H9 (cell line): ENCODE measurements around the gene HAPLN1. TPM values are rescaled to one million over a fixed set of nuclear protein-coding genes. Genes with fewer than 3 reads are reported as not detected.

Experiments
- DNase-seq: peaks from one replicate; pipeline ENCODE4 v3.0.0-alpha.2; 2017
- H2AFZ ChIP-seq: one replicate; pipeline ENCODE4 v1.6.1; 2013; ENCODE audit warnings: mild to moderate bottlenecking, low read length, control low read depth, moderate library complexity
- H2AK5ac ChIP-seq: 2 replicates; pipeline ENCODE4 v1.6.1; 2013; ENCODE audit warnings: low read length, control low read depth, mixed read lengths; ENCODE audit not compliant: insufficient read length
- H2BK120ac ChIP-seq: one replicate; pipeline ENCODE4 v1.6.1; 2013; ENCODE audit warnings: low read depth, mild to moderate bottlenecking, low read length, control low read depth, inconsistent platforms; ENCODE audit not compliant: poor library complexity, severe bottlenecking
- H2BK12ac ChIP-seq: 2 replicates; pipeline ENCODE4 v1.6.1; 2013; ENCODE audit warnings: low read length, control low read depth, mixed read lengths, low read depth; ENCODE audit not compliant: insufficient read length
- H2BK15ac ChIP-seq: 2 replicates; pipeline ENCODE4 v1.6.1; 2013; ENCODE audit warnings: low read depth, low read length, control low read depth
- H2BK20ac ChIP-seq: one replicate; pipeline ENCODE4 v1.6.1; 2013; ENCODE audit warnings: low read depth, mild to moderate bottlenecking, low read length, control low read depth, inconsistent platforms; ENCODE audit not compliant: poor library complexity, severe bottlenecking
- H2BK5ac ChIP-seq: 2 replicates; pipeline ENCODE4 v1.6.1; 2013; ENCODE audit warnings: low read length, control low read depth, mixed read lengths; ENCODE audit not compliant: insufficient read length
- H3K14ac ChIP-seq: 2 replicates; pipeline ENCODE4 v1.6.1; 2013; ENCODE audit warnings: low read length, control low read depth; ENCODE audit not compliant: insufficient read depth
- H3K18ac ChIP-seq: 2 replicates; pipeline ENCODE4 v1.6.1; 2013; ENCODE audit warnings: low read depth, mild to moderate bottlenecking, mixed read lengths, low read length, control low read depth; ENCODE audit not compliant: insufficient read length
- H3K23ac ChIP-seq: 2 replicates; pipeline ENCODE4 v1.6.1; 2013; ENCODE audit warnings: low read length, control low read depth, mixed read lengths, low read depth; ENCODE audit not compliant: insufficient read length
- H3K23me2 ChIP-seq: 2 replicates; pipeline ENCODE4 v1.6.1; 2013; ENCODE audit warnings: low read depth, mild to moderate bottlenecking, mixed read lengths, low read length, control low read depth; ENCODE audit not compliant: insufficient read length, poor library complexity, severe bottlenecking
- H3K27ac ChIP-seq: 2 replicates; pipeline ENCODE4 v1.5.1; 2013; ENCODE audit warnings: low read length, control low read depth, mixed read lengths, low read depth; ENCODE audit not compliant: insufficient read length
- H3K27me3 ChIP-seq: 2 replicates; pipeline ENCODE4 v1.6.1; 2013; ENCODE audit warnings: low read length, control low read depth, inconsistent platforms; ENCODE audit not compliant: insufficient read depth
- H3K4ac ChIP-seq: 2 replicates; pipeline ENCODE4 v1.6.1; 2013; ENCODE audit warnings: low read depth, mild to moderate bottlenecking, control low read depth, inconsistent platforms, low read length, moderate library complexity
- H3K4me1 ChIP-seq: 2 replicates; pipeline ENCODE4 v1.6.1; 2013; ENCODE audit warnings: low read length, control low read depth, inconsistent platforms; ENCODE audit not compliant: insufficient read depth
- H3K4me2 ChIP-seq: 2 replicates; pipeline ENCODE4 v1.6.1; 2013; ENCODE audit warnings: low read length, control low read depth, mixed read lengths; ENCODE audit not compliant: insufficient read length, insufficient read depth
- H3K56ac ChIP-seq: 2 replicates; pipeline ENCODE4 v1.6.1; 2013; ENCODE audit warnings: low read depth, mild to moderate bottlenecking, mixed read lengths, low read length, control low read depth; ENCODE audit not compliant: insufficient read length
- H3K79me1 ChIP-seq: 2 replicates; pipeline ENCODE4 v1.6.1; 2013; ENCODE audit warnings: low read depth, mild to moderate bottlenecking, moderate library complexity, low read length, control low read depth, inconsistent platforms; ENCODE audit not compliant: insufficient read depth, poor library complexity, severe bottlenecking
- H3K79me2 ChIP-seq: 2 replicates; pipeline ENCODE4 v1.6.1; 2013; ENCODE audit warnings: low read length, control low read depth, inconsistent platforms; ENCODE audit not compliant: insufficient read depth
- H3K9ac ChIP-seq: 2 replicates; pipeline ENCODE4 v1.6.1; 2013; ENCODE audit warnings: low read length, control low read depth, mixed read lengths; ENCODE audit not compliant: insufficient read length; ENCODE audit errors: extremely low read depth
- H3K9me3 ChIP-seq: one replicate; pipeline ENCODE4 v1.6.1; 2013; ENCODE audit warnings: low read depth, low read length, inconsistent platforms; ENCODE audit not compliant: control insufficient read depth
- H3T11ph ChIP-seq: one replicate; pipeline ENCODE4 v1.6.1; 2013; ENCODE audit warnings: mild to moderate bottlenecking, low read length, control low read depth, inconsistent platforms
- H4K20me1 ChIP-seq: one replicate; pipeline ENCODE4 v1.6.1; 2013; ENCODE audit not compliant: control insufficient read depth, insufficient read length, insufficient read depth
- H4K5ac ChIP-seq: 2 replicates; pipeline ENCODE4 v1.6.1; 2013; ENCODE audit warnings: low read depth, mild to moderate bottlenecking, mixed read lengths, low read length, control low read depth; ENCODE audit not compliant: insufficient read length
- H4K8ac ChIP-seq: replicated peaks from 2 replicates; pipeline ENCODE4 v1.6.1; 2013; ENCODE audit warnings: low read length, control low read depth, mixed read lengths, low read depth; ENCODE audit not compliant: insufficient read length
- H4K91ac ChIP-seq: 2 replicates; pipeline ENCODE4 v1.6.1; 2013; ENCODE audit warnings: low read depth, mild to moderate bottlenecking, moderate library complexity, mixed read lengths, low read length, control low read depth; ENCODE audit not compliant: insufficient read length
- H3K27ac Mint-ChIP-seq, 3 experiments: 2 replicates in 2 of 3; 3 replicates in 1 of 3; pipeline ENCODE4 v1.8.0; 2020 to 2021; ENCODE audit warnings: mixed read lengths in 3 of 3, mild to moderate bottlenecking in 1 of 3, moderate library complexity in 1 of 3
- H3K27me3 Mint-ChIP-seq: 2 replicates; pipeline ENCODE4 v1.8.0; 2021; ENCODE audit warnings: low read depth, mild to moderate bottlenecking, moderate library complexity, mixed read lengths
- H3K36me3 Mint-ChIP-seq, 3 experiments: 2 replicates in 2 of 3; 3 replicates in 1 of 3; pipeline ENCODE4 v1.8.0; 2020 to 2021; ENCODE audit warnings: low read depth in 3 of 3, mixed read lengths in 3 of 3; ENCODE audit not compliant: insufficient read depth in 1 of 3
- H3K4me1 Mint-ChIP-seq, 2 experiments: 2 replicates each; pipeline ENCODE4 v1.8.0; 2020; ENCODE audit warnings: mixed read lengths in 2 of 2
- H3K4me3 Mint-ChIP-seq, 2 experiments: 2 replicates in 1 of 2; 3 replicates in 1 of 2; pipeline ENCODE4 v1.8.0; 2020 to 2021; ENCODE audit warnings: mild to moderate bottlenecking in 2 of 2, mixed read lengths in 2 of 2, moderate library complexity in 1 of 2
- H3K9me3 Mint-ChIP-seq, 2 experiments: 2 replicates in 1 of 2; 3 replicates in 1 of 2; pipeline ENCODE4 v1.8.0; 2020; ENCODE audit warnings: mild to moderate bottlenecking in 2 of 2, mixed read lengths in 2 of 2, moderate library complexity in 1 of 2
- CTCF ChIP-seq: fragments of 200-600 bp; sonication (generic); conservative IDR thresholded peaks from 3 replicates; pipeline ENCODE4 v1.8.0; 2021; ENCODE audit warnings: antibody characterized with exemption, mild to moderate bottlenecking
- WGBS: extraction: QIAGEN DNeasy Blood & Tissue Kit; methylation state at CpG from one replicate; pipeline ENCODE4 v1.1.7; 2013; ENCODE audit warnings: missing lambda C conversion rate, low lambda C conversion rate, mixed read lengths; ENCODE audit not compliant: insufficient read length; ENCODE audit errors: extremely low coverage; 5-methylcytosine and 5-hydroxymethylcytosine counted together
- total RNA-seq: library from RNA; stranded (reverse); gene quantifications from 2 replicates; pipeline ENCODE4 v1.2.1, GENCODE V29; 2021

HAPLN1 gene
- total RNA-seq, 1 experiment from 2014 or later = 0.22 TPM

- Histone ChIP-seq H3K9ac (no peak overlapping the region), H3K23ac (no peak overlapping the region), H3K79me1 (no peaks in the 10 kb centered on the region), H2BK5ac (no peak overlapping the region), H3K4me2 (no peak overlapping the region), H3K56ac (no peak overlapping the region), H4K5ac (no peak overlapping the region), H3T11ph (no peak overlapping the region), H3K27me3 (no peaks in the 10 kb centered on the region), H3K27ac (no peak overlapping the region), H2BK15ac (no peak overlapping the region), H4K8ac (no peak overlapping the region), H2BK20ac (no peak overlapping the region), H2BK12ac (no peak overlapping the region), H2AK5ac (no peak overlapping the region), H3K4me1 (peaks cover 10% of the 10 kb centered on the region; the same call in 1 of the 2 replicates), H3K79me2 (no peaks in the 10 kb centered on the region), H3K23me2 (no peaks in the 10 kb centered on the region), H3K4ac (no peak overlapping the region), H3K18ac (no peak overlapping the region), H3K9me3 (no peaks in the 10 kb centered on the region), H2AFZ (no peak overlapping the region), H3K14ac (no peak overlapping the region), H4K20me1 (no peaks in the 10 kb centered on the region), H4K91ac (no peak overlapping the region), H2BK120ac (no peak overlapping the region)
- no peak overlapping the region for H3K27ac Mint-ChIP-seq
- no peak for DNase-seq
- peaks cover 36 to 38% of the 10 kb centered on the region in 2 experiments for H3K4me1 Mint-ChIP-seq
- no peaks in the 10 kb centered on the region for H3K36me3 Mint-ChIP-seq
- H3K9me3 Mint-ChIP-seq = no peaks in the 10 kb centered on the region
- no peak overlapping the region for H3K4me3 Mint-ChIP-seq
- WGBS = no CpG with 5 or more reads among the region's 2 CpGs
- TF ChIP-seq CTCF = no peak
- no peaks in the 10 kb centered on the region; the same call in 1 of the 2 replicates for H3K27me3 Mint-ChIP-seq
These were observed 34.4 kb downstream of the HAPLN1 start for GRCh38 chr5:83686251-83686650.
